ENCODE measurements around the gene MYH13.

The MYH13 gene

GRCh38 chr17:10380631-10381408, 8.0 kb upstream of the MYH13 start:
- ChIA-PET CTCF (no interaction called here), POLR2A (no interaction called here)
- DNase-seq (ENCODE audit: extremely low spot score), result no peak
- TF ChIP-seq HDGF (IDR thresholded peaks at IDR 0.05; ENCODE audit: borderline replicate concordance), result no peak
- no peak for TF ChIP-seq BHLHE40 (IDR thresholded peaks at IDR 0.05; ENCODE audit: borderline replicate concordance)
- TF ChIP-seq FOXA1 (IDR thresholded peaks at IDR 0.05), result no peak
- no peak for TF ChIP-seq FOXM1 (IDR thresholded peaks at IDR 0.05; ENCODE audit: borderline replicate concordance)
- TF ChIP-seq ARNT (IDR thresholded peaks at IDR 0.05), result no peak
- TF ChIP-seq ZNF384 (IDR thresholded peaks at IDR 0.05), result no peak
- no peak for TF ChIP-seq TARDBP (IDR thresholded peaks at IDR 0.05)
- TF ChIP-seq L3MBTL2 (conservative IDR thresholded peaks at IDR 0.05), result no peak
- TF ChIP-seq FOXK2 (IDR thresholded peaks at IDR 0.05), result no peak
- TF ChIP-seq ELF4 (IDR thresholded peaks at IDR 0.05), result no peak
- no peak for TF ChIP-seq SP1 (IDR thresholded peaks at IDR 0.05)
- no peak for TF ChIP-seq PKNOX1 (IDR thresholded peaks at IDR 0.05)
- TF ChIP-seq CTBP1 (IDR thresholded peaks at IDR 0.05; ENCODE audit: borderline replicate concordance), result no peak

- ChIA-PET CTCF (interaction anchor here (1.2 kb wide), 1 partner anchor 13 kb away, joined by 3 read pairs; no protein-coding TSS in a partner anchor), POLR2A (no interaction called here)
- TF ChIP-seq ELF4 (IDR thresholded peaks at IDR 0.05) (no peak), BHLHE40 (IDR thresholded peaks at IDR 0.05; ENCODE audit: borderline replicate concordance) (no peak), FOXM1 (IDR thresholded peaks at IDR 0.05; ENCODE audit: borderline replicate concordance) (no peak)
- no peak for DNase-seq (ENCODE audit: extremely low spot score)
These were observed 2.7 kb downstream of the MYH13 start for GRCh38 chr17:10370016-10370608.

- ChIA-PET POLR2A (no interaction called here), CTCF (no interaction called here)
- no peak for TF ChIP-seq FOXK2 (IDR thresholded peaks at IDR 0.05)
- no peak for TF ChIP-seq ZNF384 (IDR thresholded peaks at IDR 0.05)
- no peak for TF ChIP-seq ARNT (IDR thresholded peaks at IDR 0.05)
- TF ChIP-seq BHLHE40 (IDR thresholded peaks at IDR 0.05; ENCODE audit: borderline replicate concordance), result no peak
- no peak for TF ChIP-seq NFRKB (IDR thresholded peaks at IDR 0.05)
- TF ChIP-seq ELF4 (IDR thresholded peaks at IDR 0.05), result no peak
- DNase-seq (ENCODE audit: extremely low spot score), result no peak
These were observed 3.6 kb downstream of the MYH13 start for GRCh38 chr17:10369239-10369638.

GRCh38 chr17:10368561-10368960, 4.2 kb downstream of the MYH13 start:
- CTCF ChIA-PET, result no interaction called here
- DNase-seq (ENCODE audit: extremely low spot score), result no peak
- TF ChIP-seq BHLHE40 (IDR thresholded peaks at IDR 0.05; ENCODE audit: borderline replicate concordance) (no peak), LEF1 (IDR thresholded peaks at IDR 0.05; ENCODE audit: borderline replicate concordance) (no peak)
- POLR2A ChIA-PET, result no interaction called here

- CTCF ChIA-PET, result no interaction called here
- TF ChIP-seq SUZ12 (IDR thresholded peaks at IDR 0.05) (no peak), FOXK2 (IDR thresholded peaks at IDR 0.05) (no peak), LEF1 (IDR thresholded peaks at IDR 0.05; ENCODE audit: borderline replicate concordance) (no peak), HDGF (IDR thresholded peaks at IDR 0.05; ENCODE audit: borderline replicate concordance) (no peak), TARDBP (IDR thresholded peaks at IDR 0.05) (no peak), PKNOX1 (IDR thresholded peaks at IDR 0.05) (no peak)
- DNase-seq (ENCODE audit: extremely low spot score), result no peak
- POLR2A ChIA-PET, result no interaction called here
These were observed 12.2 kb downstream of the MYH13 start for GRCh38 chr17:10360578-10360977.

- CTCF ChIA-PET, result interaction anchor here (0.6 to 1.1 kb wide), 2 partner anchors 13 to 189 kb away, joined by 3 to 4 read pairs; no protein-coding TSS in a partner anchor
- peak; percentile 39 for DNase-seq (ENCODE audit: extremely low spot score)
- POLR2A ChIA-PET, result no interaction called here
- TF ChIP-seq FOXM1 (IDR thresholded peaks at IDR 0.05; ENCODE audit: borderline replicate concordance) (no peak), CTBP1 (IDR thresholded peaks at IDR 0.05; ENCODE audit: borderline replicate concordance) (no peak)
These were observed 15.0 kb downstream of the MYH13 start for GRCh38 chr17:10357768-10358167.

GRCh38 chr17:10354651-10355050, 18.2 kb downstream of the MYH13 start:
- ChIA-PET CTCF (interaction anchor here (1.1 kb wide), 1 partner anchor 26 kb away, joined by 4 read pairs; no protein-coding TSS in a partner anchor), POLR2A (no interaction called here)
- TF ChIP-seq FOXM1 (IDR thresholded peaks at IDR 0.05; ENCODE audit: borderline replicate concordance) (no peak), ZNF384 (IDR thresholded peaks at IDR 0.05) (no peak), PKNOX1 (IDR thresholded peaks at IDR 0.05) (no peak), ELF4 (IDR thresholded peaks at IDR 0.05) (no peak), FOXK2 (IDR thresholded peaks at IDR 0.05) (no peak), HDGF (IDR thresholded peaks at IDR 0.05; ENCODE audit: borderline replicate concordance) (no peak), SUZ12 (IDR thresholded peaks at IDR 0.05) (no peak), NFRKB (IDR thresholded peaks at IDR 0.05) (no peak), ARNT (IDR thresholded peaks at IDR 0.05) (no peak), FOXA1 (IDR thresholded peaks at IDR 0.05) (no peak), CTBP1 (IDR thresholded peaks at IDR 0.05; ENCODE audit: borderline replicate concordance) (no peak), TARDBP (IDR thresholded peaks at IDR 0.05) (no peak), L3MBTL2 (conservative IDR thresholded peaks at IDR 0.05) (no peak), BHLHE40 (IDR thresholded peaks at IDR 0.05; ENCODE audit: borderline replicate concordance) (no peak), SP1 (IDR thresholded peaks at IDR 0.05) (no peak), LEF1 (IDR thresholded peaks at IDR 0.05; ENCODE audit: borderline replicate concordance) (no peak)
- DNase-seq (ENCODE audit: extremely low spot score), result no peak

All from HEK293T (cell line).